Measurements from ENCODE around the gene HEXA.

DNA sequence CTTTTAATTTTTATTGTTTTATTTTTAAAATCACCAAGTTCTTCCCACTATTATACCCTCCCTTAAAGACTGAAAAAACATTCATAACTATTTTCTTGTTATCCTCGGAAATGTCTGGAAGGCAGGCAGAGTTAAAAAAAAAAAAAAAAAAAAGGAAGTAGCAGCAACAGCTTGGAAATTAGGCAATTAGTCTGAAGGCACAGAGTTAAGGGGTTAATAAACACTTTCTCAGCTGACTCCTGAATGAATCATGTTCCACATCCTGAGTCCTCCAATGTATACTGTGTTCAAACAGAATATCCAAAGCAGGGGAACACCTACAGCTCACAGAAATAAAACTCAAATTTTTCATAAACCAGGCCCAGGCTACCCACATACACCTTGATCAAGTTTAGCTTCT, 5.8 kb downstream of the HEXA start:
- TF ChIP-seq HDAC2 (IDR thresholded peaks at IDR 0.05) (no peak), SMC3 (IDR thresholded peaks at IDR 0.05) (no peak), FOSB (CRISPR knock-in tag; IDR thresholded peaks at IDR 0.05) (no peak), EHMT2 (IDR thresholded peaks at IDR 0.05; ENCODE audit: low read depth) (no peak)
- TF ChIP-seq, protein P1, sequence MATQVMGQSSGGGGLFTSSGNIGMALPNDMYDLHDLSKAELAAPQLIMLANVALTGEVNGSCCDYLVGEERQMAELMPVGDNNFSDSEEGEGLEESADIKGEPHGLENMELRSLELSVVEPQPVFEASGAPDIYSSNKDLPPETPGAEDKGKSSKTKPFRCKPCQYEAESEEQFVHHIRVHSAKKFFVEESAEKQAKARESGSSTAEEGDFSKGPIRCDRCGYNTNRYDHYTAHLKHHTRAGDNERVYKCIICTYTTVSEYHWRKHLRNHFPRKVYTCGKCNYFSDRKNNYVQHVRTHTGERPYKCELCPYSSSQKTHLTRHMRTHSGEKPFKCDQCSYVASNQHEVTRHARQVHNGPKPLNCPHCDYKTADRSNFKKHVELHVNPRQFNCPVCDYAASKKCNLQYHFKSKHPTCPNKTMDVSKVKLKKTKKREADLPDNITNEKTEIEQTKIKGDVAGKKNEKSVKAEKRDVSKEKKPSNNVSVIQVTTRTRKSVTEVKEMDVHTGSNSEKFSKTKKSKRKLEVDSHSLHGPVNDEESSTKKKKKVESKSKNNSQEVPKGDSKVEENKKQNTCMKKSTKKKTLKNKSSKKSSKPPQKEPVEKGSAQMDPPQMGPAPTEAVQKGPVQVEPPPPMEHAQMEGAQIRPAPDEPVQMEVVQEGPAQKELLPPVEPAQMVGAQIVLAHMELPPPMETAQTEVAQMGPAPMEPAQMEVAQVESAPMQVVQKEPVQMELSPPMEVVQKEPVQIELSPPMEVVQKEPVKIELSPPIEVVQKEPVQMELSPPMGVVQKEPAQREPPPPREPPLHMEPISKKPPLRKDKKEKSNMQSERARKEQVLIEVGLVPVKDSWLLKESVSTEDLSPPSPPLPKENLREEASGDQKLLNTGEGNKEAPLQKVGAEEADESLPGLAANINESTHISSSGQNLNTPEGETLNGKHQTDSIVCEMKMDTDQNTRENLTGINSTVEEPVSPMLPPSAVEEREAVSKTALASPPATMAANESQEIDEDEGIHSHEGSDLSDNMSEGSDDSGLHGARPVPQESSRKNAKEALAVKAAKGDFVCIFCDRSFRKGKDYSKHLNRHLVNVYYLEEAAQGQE (IDR thresholded peaks at IDR 0.05), result no peak
- TF ChIP-seq, protein P2, sequence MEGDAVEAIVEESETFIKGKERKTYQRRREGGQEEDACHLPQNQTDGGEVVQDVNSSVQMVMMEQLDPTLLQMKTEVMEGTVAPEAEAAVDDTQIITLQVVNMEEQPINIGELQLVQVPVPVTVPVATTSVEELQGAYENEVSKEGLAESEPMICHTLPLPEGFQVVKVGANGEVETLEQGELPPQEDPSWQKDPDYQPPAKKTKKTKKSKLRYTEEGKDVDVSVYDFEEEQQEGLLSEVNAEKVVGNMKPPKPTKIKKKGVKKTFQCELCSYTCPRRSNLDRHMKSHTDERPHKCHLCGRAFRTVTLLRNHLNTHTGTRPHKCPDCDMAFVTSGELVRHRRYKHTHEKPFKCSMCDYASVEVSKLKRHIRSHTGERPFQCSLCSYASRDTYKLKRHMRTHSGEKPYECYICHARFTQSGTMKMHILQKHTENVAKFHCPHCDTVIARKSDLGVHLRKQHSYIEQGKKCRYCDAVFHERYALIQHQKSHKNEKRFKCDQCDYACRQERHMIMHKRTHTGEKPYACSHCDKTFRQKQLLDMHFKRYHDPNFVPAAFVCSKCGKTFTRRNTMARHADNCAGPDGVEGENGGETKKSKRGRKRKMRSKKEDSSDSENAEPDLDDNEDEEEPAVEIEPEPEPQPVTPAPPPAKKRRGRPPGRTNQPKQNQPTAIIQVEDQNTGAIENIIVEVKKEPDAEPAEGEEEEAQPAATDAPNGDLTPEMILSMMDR (IDR thresholded peaks at IDR 0.05), result no peak

Data from A549 (cell line).